ENCODE data around the gene MAPK8IP1.

Gene MAPK8IP1

DNA sequence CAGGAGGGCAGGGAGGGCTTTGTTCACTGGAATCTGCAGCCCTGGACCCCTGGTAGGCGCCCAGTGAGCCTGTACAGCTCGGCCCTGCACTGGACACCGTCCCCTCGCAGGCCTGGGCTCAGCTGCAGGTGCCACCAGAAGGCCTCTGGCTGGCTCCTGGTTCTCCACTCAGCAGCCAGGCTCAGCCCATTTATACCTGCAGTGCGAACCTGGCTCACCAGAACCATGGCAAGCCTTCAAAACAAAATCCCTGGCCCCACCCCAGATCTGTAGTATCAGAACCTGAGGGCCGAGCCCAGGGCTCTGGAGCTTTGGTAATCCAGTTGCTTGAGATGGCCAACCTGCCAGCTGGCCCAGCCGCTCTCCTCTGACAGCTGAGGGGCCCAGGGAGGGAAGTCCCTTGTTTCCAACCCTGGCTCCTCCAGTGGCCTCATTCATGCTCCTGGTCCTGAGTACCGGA lies 22.5 kb downstream of the MAPK8IP1 start:
- DNase-seq (ENCODE audit: low read depth in 2 of 2) = no peak

DNA sequence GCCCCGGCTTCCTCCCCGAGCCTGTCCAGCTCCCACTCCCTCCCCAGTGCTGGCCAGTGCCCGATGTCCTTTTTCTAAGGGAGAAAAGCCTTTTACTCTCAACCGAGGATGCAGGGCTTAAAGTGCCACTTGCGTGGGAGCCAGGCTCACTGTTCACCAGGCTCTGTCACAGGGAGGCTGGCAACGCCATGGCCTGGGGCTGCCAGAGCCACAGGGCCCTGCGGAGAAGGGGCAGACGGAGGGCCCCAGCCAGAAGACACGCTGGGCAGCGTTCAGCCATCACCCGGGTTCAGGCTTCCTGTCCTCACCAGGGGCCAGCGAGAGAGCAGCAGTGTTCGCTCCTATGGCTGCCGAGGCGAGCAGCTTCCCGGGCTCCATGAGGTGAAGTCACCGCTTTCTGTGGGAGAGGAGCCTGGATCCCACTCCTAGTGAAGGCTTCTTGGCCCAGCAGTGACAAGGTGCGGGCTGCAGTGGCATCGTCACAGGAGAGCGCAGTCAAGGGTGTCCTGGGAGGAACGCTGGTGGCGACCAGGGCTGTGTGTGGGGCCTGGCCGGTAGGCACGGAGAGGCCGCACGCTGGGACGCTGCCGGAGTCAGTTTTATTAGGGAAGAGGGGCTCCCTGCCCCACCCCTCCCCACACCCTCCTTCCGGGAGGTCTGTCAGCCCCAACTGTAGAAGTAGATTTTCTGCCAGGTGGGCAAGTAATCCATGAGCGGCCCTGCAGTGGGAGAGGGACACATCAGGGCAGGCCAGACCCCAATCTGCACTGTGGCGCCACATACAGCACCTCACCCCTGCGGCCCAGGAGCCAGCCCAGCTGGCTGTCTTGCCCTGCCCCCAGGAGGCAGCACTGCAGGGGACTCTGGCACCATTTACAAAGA lies 24.4 kb downstream of the MAPK8IP1 start:
- no peak for DNase-seq (ENCODE audit: low read depth in 2 of 2)

DNA sequence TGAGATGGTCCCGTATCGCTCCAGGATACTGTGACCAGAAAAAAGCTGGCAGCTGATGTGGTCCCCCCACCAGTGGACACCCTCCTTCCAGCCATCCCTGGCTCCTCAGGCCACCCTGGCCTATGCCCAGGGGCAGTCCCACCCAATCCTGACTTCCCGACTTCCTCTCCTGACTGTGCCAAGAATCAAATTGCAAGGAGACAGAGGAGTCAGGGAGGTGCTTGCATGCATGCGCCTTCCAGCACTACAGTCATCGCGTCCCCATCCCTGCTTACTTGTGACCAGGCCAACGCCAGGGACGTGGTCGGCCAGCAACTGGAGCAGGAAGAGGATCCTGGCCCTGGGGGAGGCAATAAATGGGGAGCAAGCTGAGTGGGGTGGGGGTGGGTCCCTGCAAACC lies 25.2 kb downstream of the MAPK8IP1 start:
- DNase-seq (ENCODE audit: low read depth in 2 of 2) = no peak

DNA sequence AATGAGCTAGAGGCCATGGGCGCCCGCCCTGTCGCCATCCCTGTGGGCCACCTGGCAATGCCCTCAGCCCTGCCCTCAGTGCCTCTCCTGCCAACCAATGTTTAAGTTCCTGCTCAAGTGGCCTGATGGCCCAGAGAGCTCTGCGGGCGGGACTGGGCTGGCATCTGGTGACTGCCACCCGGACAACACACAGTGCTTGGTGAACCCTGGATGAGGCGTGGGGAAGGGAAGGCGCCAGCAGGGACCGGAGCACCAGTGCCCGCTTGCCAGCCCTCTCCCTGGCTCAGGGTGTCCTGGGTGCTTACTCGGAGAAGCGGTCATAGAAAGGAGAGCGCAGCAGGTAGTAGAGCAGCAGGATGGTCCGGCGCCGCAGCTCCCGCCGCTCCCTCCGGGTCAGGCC lies 28.1 kb downstream of the MAPK8IP1 start:
- no peak for DNase-seq (ENCODE audit: low read depth in 2 of 2)

DNA sequence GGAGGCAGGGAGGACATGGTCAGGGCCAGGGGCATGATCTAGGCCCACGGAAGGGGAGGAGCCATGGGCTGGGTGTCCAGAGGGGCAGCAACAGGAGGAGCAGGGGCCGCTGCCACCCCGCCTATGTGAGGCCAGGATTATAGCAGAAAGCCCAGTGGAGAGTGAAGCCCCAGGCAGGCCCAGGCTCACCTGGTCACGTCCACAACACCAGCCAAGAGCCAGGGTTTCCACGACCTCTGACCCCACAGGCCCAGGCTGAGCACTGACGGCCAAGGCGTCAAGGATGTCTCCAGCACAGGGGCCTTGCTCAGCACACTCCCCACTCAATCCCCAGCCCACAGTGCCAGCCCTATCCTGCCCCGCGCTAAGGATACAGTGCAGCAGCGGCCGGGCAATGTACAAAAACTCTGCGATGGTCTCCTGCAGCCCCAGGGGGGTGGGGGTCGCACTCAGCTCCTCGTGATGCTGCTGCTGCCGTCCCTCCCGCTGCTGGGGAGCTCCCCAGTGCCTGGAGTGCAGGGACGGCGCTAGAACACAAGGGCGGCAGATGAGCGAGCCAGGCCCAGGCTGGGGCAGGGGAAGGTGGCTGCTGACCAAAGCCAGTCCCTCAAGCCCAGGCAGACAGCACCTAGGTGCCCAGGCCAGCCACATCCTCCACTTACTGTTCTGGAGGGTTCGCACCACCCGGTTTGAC lies 28.6 kb downstream of the MAPK8IP1 start:
- no peak for DNase-seq (ENCODE audit: low read depth in 2 of 2)

DNA sequence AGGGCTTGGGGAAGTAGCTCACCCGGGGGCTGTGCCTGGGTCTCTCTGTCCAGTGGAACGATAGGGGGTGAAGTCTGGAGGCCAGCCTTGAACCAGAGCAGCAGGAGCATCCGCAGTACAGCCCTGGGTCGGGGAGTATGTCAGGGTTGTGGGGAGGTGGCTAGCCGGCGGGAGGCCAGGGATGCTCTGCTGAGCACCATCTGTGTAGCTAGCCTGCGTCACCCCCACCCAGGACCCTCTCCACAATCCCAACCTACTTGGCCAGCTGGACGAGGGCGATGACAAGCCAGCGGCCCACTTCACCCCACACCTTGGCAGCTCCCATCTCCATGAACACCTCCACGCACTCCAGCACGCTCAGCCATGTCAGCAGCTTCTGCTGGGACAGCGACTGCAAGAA lies 30.0 kb downstream of the MAPK8IP1 start:
- no peak for DNase-seq (ENCODE audit: low read depth in 2 of 2)

DNA sequence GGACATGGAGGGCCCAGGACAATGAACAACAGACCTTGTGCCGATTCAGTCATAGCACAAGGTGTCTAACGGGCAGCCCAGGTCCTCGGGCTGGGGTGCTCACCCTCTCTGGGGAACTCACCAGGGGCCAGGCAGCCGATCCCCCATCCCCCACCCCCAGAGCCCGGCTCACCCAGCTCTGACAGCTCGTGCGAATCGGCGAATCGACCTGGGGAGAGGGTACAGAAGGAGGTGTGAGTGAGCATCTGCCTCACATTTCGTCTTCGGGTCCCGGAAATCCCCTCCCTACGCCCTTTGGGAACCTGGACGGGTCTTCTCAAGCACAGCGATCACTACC lies 31.8 kb downstream of the MAPK8IP1 start:
- no peak for DNase-seq (ENCODE audit: low read depth in 2 of 2)

DNA sequence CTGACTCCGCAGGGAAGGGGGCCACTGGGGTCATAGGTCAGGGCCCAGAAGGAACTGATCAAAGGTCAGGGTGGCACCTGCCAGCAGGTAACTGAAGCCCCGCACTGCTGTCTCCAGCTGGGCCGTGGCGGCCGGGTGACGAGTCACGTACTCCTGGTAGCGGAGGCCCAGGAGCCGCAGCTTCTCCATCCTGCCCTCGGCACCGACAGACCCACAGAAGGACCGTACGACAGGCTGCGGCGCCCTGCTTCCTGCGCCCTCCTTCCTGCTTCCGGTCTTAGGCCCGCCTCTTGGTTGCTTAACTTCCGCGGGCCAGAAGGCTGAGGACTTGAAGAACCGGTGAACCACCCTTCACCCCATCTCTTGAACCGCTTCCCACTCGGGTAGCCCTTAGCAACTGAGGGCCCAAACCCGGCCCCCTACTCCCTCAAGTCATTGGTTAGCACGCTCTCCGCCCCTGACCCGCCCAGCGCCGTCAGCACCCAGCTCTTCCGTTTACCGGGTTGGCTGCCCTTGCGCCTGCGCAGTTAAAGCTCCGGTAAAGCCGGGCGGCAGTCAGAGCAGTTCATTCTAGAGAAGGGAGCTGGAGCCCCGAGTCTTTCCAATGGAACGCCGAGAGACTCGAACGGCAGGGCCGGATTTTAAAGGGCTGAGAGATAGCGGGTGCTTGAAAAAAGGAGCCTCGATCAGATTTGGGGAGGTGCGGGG lies 32.3 kb downstream of the MAPK8IP1 start, which contains the start of gene PEX16:
Gene PEX16 (minus strand): TSS at position 255 of the 708 bp plus-strand sequence. CDS start 66 bp downstream, at position 189.
- peak; percentile 82 to 92 for DNase-seq (ENCODE audit: low read depth in 2 of 2)

DNA sequence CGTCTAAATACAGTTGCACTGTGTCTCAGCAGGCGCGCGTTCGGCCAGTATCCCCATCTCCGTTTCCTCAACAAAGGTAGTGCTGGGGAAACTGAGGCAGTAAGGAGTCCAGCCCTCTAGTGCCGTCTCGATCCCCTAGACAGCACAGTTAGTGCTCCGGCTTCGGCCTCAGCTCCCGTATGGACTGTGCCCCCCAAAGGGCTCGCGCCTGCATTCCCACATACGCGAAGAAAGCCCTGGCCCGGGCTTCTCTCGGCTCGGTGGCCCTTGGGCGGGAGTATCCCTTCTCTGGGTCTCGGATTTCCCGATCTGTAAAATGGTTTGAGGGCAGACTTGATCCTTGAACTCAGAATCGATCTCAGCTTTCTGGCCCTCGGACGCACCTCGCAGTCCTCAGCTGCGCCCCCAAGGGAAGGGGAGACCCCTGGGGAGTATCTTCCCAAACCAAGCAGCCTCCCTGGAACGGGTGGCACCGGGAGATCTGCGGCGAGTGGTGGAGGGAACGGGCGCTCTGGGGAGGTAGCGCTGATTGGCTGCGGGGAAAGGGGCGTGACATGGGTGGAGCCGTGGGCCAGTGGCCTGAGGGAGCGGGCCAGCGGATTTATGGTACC lies 33.0 kb downstream of the MAPK8IP1 start:
- DNase-seq (ENCODE audit: low read depth in 2 of 2) = no peak

DNA sequence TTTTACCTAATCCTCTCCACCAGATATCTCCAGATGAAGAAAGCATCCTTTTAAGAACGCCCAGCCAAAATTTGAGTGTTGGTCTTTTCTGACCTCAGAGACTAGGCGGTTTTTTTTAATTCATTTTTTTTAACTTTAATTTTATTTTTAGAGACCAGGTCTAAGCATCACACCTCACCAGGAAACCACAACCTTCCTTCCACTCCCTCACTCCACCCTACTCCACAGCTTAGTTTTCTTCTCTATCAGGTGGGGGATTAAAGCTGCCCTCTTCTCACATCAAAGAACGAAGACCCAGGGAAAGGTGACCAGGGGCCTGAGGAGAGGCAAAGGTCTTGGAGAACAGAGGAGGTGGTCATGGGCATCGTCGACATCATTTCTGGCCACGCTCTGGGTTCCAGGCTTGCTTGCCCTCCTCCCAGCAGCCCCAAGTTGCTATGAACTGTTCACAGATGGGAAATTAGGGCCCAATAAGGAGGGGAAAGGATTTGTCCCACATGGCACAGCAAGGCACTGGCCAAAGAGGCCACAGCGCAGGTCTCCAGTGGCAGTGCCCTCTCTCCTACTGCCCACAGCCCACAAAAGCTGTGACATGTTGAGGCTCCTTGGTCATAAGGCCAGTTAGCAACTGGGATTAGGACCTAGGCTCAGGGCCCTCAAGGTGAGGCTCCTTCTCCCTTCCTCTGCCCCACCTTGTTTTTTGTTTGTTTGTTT lies 33.7 kb downstream of the MAPK8IP1 start:
- DNase-seq (ENCODE audit: low read depth in 2 of 2) = no peak

DNA sequence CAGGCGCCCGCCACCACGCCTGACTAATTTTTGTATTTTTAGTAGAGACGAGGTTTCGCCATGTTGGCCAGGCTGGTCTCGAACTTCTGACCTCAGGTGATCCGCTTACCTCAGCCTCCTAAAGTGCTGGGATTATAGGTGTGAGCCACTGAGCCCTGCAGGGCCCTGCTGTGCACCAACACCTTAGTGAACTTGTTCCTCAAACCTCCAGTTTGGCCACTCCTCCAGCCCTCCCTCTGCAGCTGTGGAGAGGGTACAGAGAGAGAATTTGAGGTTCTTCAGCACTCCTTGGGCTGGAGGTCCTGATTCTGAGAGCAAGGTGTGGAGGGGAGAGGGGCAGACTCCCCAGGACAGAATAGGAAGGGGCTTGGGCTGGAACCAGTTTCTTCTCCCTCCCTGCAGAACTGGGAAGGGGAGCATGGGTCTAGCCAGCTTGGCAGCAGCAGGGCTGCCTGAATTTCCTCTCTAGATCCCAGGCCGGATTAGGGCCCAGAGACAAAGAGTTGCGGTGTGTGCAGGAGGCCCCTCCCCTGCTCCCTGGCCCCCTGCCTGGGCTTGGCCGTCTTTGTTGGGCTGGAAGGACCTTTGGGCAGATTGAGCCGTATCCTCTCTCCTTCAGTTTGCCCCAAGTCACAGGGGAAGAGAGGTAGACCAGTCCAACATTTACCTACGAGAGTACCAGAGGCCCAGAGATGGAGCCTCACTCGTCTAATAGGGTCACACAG lies 34.5 kb downstream of the MAPK8IP1 start:
- no peak for DNase-seq (ENCODE audit: low read depth in 2 of 2)

DNA sequence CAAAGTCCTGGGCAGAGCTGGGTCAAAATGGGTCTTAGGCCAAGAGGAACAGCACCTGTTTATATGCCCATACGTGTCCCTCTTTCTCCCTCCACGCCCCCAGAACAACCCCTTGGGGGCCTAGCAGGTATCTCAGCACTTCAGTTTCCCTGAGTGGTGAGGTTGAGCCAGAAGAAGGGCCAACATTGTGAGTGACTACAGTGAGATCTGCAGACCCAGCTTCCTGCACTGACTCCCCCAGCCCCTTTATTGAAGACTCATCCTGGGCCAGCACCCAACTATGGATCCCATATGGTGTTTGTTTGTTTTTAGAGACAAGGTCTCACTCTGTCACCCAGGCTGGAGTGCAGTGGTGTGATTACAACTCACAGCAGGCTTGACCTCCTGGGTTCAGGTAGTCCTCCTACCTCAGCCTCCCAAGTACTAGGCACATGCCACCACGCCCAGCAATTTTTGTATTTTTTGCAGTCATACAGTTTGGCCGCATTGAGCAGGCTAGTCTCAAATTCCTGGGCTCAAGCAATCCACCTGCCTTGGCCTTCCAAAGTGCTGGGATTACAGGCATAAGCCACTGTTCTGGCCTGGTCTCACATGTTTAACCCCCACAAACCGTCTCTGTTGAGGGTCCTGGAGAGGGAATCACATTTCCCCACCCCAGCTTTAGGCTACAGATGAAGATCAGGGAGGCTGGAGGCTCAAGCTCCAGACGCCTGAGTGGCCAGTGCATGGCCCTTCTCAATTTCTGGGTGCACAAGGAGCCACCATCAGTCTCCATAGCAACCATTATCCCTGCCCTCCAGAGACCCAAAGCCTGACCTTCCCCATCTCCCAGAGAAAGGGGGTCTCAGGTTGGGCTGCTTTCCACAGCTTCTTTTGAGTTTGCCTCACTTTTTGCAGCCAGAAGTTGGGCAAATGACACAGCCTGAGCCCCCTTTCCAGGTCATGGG lies 35.4 kb downstream of the MAPK8IP1 start:
- no peak for DNase-seq (ENCODE audit: low read depth in 2 of 2)

DNA sequence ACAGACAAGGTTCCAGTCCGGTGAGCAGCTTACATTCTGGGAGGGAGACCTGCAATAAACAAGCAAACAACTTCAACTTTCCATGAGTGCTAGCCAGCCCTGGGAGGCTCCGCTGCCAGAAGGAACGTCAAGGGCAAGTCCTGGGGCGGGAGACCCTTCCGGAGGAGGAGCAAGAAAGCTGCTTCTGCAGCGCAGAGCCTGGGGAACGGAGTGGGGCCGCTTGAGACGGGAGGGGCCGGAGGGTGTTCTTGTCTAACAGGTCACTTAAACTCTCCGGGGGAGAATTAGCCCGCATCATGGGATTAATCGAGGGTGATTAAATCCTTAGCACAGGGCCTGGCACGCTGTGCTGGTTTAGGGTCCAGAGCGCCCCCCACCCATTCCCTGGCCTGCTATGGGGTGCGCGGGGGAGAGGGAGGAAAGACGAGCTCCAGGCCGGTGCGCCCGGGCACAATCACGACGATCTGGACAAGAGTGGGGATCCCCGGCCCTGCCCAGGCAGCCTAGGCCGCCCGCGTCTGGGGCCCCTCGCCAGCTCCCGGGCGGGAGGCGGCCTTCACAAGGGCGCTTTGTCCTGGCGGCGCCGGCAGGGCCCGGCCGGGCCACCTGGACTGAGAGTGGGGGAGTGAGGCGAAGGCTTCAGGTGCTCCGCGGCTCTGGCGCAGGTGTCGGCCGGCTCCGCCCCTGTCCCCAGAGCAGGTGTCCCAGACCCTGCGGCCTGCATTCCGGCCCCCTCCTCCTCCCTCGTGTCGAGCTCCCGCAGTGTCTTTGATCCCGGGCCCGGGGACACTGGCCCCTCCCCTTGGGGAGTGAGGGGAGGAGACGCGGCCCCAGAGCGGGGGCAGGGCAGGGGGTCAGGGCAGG lies 36.3 kb downstream of the MAPK8IP1 start:
- DNase-seq (ENCODE audit: low read depth in 2 of 2) = no peak

DNA sequence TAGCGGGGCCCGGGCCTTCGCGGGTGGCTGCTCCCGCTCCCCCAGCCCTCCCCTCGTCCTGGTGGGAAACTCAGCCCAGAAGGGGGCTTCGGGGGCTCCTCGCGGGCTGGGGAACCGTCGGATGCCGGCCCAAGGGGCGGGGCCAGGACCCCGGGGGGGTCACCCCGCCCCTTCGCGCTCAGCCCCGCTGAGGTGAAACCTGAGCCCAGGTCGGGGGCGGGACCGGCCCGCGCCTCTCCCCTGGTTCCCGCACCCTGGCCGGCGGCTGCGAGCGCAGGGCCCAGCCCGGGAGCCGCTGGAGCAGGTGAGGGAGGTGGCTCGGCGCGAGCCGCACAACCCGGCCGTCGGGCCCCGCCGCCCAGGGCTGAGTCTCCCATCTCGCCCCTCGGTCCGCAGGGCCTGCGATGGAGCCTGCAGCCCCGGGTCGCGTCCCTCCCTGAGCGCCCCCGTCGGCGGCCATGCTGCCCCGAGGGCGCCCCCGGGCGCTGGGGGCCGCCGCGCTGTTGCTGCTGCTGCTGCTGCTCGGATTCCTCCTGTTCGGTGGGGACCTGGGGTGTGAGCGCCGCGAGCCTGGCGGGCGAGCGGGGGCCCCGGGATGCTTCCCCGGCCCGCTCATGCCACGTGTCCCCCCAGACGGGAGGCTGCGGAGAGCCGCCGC lies 37.1 kb downstream of the MAPK8IP1 start, which contains the start of gene LARGE2:
Gene LARGE2 (plus strand): TSS at position 232 of the 658 bp plus-strand sequence. CDS start 227 bp downstream, at position 459.
- no peak for DNase-seq (ENCODE audit: low read depth in 2 of 2)

DNA sequence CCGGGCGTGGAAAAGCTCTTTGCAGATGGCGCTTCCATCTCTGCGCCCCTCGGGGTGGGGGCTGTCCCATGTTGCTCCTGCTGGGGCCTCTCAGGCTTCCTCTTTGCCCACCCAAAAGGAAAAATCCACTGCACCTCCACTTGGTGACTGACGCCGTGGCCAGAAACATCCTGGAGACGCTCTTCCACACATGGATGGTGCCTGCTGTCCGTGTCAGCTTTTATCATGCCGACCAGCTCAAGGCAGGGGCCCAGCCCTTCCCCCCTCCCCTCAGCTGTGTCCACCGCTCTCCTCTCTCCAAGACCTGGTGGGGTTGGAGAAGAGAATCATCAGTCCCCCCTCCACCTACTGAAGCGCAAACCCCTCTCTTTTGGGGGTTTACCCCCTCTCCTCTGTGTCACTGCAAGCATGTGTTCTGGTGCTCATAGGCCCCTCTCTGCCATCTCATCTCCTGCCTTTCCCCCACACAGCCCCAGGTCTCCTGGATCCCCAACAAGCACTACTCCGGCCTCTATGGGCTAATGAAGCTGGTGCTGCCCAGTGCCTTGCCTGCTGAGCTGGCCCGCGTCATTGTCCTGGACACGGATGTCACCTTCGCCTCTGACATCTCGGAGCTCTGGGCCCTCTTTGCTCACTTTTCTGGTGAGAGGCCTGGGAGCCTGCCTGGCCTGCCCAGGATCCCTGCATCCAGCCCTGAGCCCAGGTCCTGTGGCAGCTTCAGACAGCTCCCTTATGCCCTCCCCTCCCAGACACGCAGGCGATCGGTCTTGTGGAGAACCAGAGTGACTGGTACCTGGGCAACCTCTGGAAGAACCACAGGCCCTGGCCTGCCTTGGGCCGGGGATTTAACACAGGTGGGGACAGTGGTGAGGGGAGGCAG lies 38.8 kb downstream of the MAPK8IP1 start:
- no peak for DNase-seq (ENCODE audit: low read depth in 2 of 2)

DNA sequence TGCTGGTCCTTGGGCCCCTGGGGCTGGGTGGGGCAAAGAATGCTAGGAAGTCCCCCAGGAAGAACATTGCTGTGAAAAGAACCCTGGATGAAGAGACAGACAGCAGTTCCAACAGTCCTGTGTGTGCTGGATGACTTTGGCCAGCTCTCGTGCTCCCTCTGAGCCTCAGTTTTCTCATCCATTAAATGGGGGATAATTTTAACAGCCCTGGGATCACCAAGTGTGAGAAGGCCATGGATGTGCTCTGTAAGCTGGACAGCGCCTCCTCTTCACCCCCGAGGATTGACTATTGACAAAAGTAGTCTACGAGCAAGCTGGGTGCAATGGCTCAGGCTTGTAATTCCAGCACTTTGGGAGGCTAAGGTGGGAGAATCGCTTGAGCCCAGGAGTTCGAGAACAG lies 39.5 kb downstream of the MAPK8IP1 start:
- DNase-seq (ENCODE audit: low read depth in 2 of 2) = no peak

DNA sequence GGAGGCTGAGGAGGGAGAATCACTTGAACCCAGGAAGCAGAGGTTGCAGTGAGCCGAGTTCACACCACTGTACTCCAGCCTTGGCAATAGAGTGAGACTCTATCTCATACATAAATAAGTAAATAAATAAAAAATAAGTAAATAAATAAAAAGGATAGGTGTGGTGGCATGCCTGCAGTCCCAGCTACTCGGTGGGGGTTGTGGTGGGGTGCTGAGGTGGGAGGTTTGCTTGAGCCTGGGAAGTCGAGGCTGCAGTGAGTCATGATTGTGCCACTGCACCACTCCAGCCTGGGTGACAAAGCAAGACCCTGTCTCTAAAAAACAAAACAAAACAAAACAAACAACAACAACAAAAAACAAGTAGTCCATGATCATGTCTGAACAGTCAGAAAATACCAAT lies 40.1 kb downstream of the MAPK8IP1 start:
- DNase-seq (ENCODE audit: low read depth in 2 of 2) = no peak

All from stimulated activated CD4-positive, alpha-beta T cell treated with anti-CD3 and anti-CD28 coated beads, Interleukin-1b, Interleukin-23, amount 100 ng/mL, for 1 hour (primary cell).